ENCODE data around the gene SLC29A3.

SLC29A3 gene

DNA sequence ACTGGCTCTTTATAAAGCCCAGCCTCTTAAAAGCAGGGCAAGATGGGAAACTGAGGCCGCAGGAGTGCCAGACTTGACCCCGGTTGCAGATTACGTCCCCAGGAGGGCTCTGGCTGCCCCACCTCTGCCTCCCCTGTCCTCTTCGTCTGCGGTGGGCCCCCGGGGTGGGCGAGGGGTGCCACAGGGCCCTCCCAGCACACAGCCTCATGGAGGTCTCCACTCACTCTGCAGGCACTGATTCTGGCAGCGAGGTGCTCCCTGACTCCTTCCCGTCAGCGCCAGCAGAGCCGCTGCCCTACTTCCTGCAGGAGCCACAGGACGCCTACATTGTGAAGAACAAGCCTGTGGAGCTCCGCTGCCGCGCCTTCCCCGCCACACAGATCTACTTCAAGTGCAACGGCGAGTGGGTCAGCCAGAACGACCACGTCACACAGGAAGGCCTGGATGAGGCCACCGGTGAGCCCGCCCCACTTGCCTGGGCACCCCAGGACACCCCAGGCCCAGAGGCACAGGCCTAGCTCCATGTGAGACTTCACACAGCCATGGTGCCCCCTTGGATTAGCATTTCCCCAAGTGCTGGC, 39.4 kb upstream of the SLC29A3 start:
- TF ChIP-seq GATA3 (IDR thresholded peaks at IDR 0.05; ENCODE audit: low read depth, low read length) (no peak), GATA2 (IDR thresholded peaks at IDR 0.05; ENCODE audit: low read depth, low read length) (no peak)

DNA sequence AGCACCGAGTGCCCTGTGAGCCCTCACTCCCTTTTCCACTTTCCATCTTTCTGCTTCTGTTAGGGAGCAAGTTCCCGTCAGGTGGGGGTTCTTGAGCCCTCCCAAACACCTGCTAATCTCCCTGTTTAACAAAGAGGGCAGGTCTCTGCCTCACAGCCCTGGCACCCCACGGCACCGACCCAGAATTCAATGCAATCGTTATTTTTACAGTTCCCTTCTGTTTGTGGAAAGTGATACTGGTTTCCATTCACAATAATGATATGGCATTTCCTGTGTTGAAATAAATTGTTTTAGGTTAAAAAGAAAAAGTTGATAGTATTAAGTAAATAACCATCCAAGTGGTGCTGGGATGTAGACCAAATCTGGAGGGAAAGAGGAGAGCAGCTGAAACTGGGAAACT, 38.8 kb upstream of the SLC29A3 start:
- TF ChIP-seq GATA2 (IDR thresholded peaks at IDR 0.05; ENCODE audit: low read depth, low read length) (no peak), GATA3 (IDR thresholded peaks at IDR 0.05; ENCODE audit: low read depth, low read length) (no peak)

DNA sequence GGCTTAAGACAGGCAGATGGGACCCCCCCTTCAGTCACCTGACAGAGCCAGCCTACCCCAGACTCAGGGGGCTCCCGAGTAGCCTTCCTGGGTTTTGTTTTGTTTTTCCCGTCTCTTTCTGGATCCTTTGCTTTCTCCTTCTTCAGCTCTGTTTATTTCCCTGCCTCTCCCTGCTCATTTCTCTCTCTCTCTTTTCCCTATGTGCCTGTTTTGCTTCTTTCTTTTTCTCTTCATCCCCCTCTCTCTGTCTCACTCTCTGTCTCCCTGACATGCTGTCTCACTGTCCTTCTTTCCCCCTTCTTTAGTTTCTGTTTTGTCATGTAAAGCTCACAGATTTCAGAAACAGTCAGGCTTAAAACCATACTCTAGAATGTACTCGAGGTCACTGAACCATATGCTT, 38.2 kb upstream of the SLC29A3 start:
- TF ChIP-seq GATA2 (IDR thresholded peaks at IDR 0.05; ENCODE audit: low read depth, low read length) (no peak), GATA3 (IDR thresholded peaks at IDR 0.05; ENCODE audit: low read depth, low read length) (no peak)

DNA sequence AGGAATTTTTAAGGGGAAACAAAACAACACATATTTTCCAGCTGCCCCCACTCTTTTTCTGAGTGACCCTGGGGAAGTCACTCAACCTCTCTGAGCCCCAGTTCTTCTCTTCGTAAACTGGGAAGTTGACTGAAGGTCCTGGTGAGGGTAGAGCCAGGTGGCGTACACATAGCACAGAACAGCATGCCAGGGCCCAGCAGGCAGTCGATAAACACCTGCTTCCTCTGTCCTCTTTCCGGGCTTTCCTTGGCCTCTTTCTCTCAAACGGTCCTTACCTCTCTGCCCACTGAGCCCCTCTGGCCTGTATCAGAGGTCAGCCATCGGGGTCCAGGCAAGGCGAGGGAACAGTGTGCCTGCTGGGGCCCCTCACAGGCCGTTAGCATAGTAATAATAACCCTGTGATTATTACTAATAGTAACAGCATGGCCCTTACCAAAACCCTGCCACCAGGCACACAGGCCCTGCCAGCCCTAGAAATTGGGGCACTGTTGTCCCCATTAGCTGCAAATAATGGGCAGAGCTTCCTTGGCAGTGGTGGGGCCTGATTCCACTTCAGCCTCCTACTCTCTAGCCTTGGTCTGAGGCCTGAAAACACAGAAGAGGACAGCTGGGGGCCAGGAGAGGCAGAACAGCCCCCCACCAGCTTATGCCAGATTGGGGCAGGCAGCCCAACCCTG, 37.3 kb upstream of the SLC29A3 start:
- TF ChIP-seq GATA3 (IDR thresholded peaks at IDR 0.05; ENCODE audit: low read depth, low read length) (no peak), GATA2 (IDR thresholded peaks at IDR 0.05; ENCODE audit: low read depth, low read length) (no peak)

DNA sequence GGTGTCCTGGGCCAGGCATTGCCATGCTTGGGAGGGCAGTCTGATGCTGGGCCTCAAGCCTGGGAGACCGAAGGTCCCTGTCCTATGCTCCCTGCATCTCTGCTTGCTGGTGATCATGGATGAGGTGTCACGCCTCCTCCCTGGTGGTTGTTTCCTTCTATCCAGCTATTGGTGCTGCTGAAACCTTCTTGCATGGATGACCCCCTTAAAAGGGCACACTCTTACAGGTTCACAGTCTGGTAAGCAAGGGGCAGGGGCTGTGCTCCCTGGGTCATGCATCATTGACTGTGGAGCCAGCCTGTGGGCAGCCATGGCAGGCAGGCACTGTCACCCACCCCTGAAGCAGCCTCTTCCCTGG, 36.8 kb upstream of the SLC29A3 start:
- no peak for TF ChIP-seq GATA2 (IDR thresholded peaks at IDR 0.05; ENCODE audit: low read depth, low read length)
- TF ChIP-seq GATA3 (IDR thresholded peaks at IDR 0.05; ENCODE audit: low read depth, low read length) = no peak

DNA sequence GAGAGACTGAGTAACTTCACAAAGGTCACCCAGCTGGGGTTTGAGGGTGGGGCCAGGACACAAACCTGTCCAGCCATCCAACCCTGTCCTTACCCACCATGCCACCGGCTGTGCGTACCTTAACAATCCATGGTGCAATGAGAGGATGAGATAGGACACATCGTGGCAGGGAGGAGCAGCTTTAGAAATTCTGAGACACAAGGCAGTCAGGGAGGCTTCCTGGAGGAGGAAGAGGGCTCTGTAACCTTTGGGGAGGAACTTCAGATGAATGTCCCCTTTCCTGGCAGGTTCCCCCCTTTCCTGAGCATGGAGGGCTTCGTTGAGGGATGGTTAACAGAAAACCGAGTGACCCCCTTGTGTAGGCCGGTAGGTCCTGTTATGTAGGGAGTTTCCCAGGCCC, 35.6 kb upstream of the SLC29A3 start:
- TF ChIP-seq GATA3 (IDR thresholded peaks at IDR 0.05; ENCODE audit: low read depth, low read length) = no peak
- no peak for TF ChIP-seq GATA2 (IDR thresholded peaks at IDR 0.05; ENCODE audit: low read depth, low read length)

DNA sequence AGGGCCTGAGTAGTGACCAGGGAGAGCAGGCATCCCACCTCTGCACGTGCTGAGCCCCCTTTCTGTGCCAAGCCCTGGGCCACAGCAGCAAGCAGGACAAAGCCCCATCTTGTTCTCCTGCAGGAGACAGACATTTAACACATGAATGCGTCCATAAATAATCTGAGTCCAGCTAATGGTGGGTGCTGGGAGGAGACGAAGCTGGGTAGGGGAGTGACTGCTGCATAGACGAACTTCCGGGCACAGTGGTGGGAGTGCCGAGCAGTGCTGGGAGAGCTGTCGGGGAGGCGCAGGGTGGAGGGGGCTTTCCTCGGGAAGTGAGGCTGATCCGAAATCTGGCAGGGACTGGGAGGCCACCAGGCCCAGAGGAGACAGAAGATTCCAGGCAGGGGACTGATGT, 35.2 kb upstream of the SLC29A3 start:
- TF ChIP-seq GATA2 (IDR thresholded peaks at IDR 0.05; ENCODE audit: low read depth, low read length) = no peak
- no peak for TF ChIP-seq GATA3 (IDR thresholded peaks at IDR 0.05; ENCODE audit: low read depth, low read length)

DNA sequence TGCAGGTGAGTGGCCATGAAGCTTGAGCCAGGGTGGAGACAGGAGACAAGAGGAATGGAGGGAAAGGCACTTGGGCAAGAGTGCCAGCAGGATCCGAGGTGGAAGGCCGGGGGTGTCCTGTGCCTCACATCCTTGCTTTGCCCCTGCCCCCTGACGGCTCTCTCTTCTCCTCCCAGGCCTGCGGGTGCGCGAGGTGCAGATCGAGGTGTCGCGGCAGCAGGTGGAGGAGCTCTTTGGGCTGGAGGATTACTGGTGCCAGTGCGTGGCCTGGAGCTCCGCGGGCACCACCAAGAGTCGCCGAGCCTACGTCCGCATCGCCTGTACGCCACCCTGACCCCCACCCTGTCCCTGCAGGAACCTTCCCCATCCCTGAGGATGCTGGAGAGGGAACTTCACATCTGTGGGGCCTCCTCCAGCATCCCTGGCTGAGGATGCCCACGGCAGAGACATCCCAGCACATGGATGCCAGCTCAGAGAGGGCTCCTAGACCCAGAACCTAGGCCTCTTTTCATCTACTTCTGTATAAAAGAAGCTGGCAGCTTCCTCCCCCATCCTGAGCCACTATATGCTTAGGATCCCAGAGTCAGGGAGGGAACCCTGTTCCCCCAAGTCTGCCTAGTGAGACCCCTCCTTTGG, 34.4 kb upstream of the SLC29A3 start:
- TF ChIP-seq GATA2 (IDR thresholded peaks at IDR 0.05; ENCODE audit: low read depth, low read length) (no peak), GATA3 (IDR thresholded peaks at IDR 0.05; ENCODE audit: low read depth, low read length) (no peak)

DNA sequence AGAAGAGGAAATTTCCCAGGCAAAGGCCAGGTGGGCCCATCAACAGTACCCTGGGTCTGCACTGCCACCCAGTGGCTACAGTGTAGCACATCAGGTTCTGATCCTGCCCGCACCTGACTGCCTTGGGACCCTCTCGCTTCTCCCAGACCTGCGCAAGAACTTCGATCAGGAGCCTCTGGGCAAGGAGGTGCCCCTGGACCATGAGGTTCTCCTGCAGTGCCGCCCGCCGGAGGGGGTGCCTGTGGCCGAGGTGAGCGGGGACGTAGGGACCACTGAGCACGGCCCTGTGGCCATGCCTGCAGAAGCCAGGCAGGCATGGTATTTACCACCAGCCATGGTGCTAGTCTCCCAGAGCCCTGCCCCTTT, 33.9 kb upstream of the SLC29A3 start:
- TF ChIP-seq GATA3 (IDR thresholded peaks at IDR 0.05; ENCODE audit: low read depth, low read length) = no peak
- no peak for TF ChIP-seq GATA2 (IDR thresholded peaks at IDR 0.05; ENCODE audit: low read depth, low read length)

DNA sequence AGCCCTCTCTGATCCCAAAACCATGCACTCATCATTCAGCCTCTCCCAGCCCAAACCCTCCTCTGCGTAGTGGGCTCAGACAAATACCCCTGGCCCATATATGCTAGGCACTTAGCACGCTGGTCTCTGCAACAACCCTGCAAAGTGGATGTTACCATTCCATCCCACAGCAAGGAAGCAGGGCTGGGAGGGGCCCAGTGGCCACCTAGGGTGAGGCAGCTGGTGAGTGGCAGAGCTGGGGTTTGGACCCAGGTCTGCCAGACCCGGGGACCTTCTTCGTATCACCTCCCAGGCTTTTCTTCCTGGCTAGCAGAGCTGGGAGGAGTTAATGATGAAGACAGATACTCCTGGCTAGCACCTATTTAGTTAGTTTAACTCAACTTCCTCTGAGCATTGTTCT, 33.1 kb upstream of the SLC29A3 start:
- no peak for TF ChIP-seq GATA3 (IDR thresholded peaks at IDR 0.05; ENCODE audit: low read depth, low read length)
- no peak for TF ChIP-seq GATA2 (IDR thresholded peaks at IDR 0.05; ENCODE audit: low read depth, low read length)

DNA sequence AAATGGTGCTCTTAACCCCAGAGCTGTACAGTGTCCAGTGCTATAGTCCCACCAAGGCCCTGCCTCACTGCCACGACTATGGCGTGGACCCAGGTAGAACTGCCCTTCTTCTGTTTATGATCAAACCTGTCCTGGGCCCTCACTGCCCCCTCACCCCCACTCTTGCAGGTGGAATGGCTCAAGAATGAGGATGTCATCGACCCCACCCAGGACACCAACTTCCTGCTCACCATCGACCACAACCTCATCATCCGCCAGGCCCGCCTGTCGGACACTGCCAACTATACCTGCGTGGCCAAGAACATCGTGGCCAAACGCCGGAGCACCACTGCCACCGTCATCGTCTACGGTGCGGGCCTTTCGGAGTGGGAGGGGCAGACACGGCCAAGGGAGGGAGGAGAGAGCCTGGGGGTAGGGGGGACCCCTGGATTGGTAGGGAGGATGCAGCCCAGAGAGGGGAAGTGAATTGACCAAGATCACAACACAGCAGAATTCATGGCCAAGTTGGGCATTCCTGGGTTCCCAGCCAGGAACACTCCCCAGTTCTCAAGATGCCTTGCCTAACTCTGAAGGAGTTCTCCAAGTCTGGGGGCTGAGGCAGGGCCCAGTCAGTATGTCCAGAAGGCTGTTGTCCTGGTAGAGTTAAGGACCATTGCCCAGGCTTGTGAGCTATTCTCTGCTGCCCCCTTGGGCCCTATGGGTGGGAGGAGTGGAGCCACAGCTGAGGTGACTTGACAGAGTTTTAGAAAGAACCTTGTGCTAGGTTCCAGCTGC, 32.4 kb upstream of the SLC29A3 start:
- TF ChIP-seq GATA2 (IDR thresholded peaks at IDR 0.05; ENCODE audit: low read depth, low read length) (no peak), GATA3 (IDR thresholded peaks at IDR 0.05; ENCODE audit: low read depth, low read length) (no peak)

DNA sequence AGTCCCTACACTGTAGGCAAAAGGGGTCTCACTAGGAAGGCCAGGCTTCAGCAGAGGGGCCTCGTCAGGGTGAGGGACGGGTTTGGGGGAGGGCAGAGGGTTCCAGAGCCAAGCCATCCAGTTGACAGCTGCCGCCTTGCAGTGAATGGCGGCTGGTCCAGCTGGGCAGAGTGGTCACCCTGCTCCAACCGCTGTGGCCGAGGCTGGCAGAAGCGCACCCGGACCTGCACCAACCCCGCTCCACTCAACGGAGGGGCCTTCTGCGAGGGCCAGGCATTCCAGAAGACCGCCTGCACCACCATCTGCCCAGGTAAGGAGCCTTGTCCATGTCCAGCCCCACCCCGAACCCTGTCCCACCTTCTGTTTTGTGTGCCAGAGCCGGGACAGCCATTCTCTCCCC, 31.6 kb upstream of the SLC29A3 start:
- TF ChIP-seq GATA2 (IDR thresholded peaks at IDR 0.05; ENCODE audit: low read depth, low read length) (no peak), GATA3 (IDR thresholded peaks at IDR 0.05; ENCODE audit: low read depth, low read length) (no peak)

DNA sequence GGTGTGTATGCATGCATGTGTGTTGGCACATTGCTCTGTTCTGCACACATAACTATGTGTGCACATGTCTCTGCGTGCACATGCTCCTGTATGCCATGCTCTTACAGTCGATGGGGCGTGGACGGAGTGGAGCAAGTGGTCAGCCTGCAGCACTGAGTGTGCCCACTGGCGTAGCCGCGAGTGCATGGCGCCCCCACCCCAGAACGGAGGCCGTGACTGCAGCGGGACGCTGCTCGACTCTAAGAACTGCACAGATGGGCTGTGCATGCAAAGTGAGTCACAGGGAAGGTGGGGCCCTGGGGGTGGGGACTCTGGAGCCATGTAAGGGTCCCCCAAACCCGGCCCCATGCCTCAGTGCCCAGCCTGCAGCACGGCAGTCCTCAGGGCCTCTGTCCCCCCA, 30.6 kb upstream of the SLC29A3 start:
- no peak for TF ChIP-seq GATA2 (IDR thresholded peaks at IDR 0.05; ENCODE audit: low read depth, low read length)
- TF ChIP-seq GATA3 (IDR thresholded peaks at IDR 0.05; ENCODE audit: low read depth, low read length) = no peak

DNA sequence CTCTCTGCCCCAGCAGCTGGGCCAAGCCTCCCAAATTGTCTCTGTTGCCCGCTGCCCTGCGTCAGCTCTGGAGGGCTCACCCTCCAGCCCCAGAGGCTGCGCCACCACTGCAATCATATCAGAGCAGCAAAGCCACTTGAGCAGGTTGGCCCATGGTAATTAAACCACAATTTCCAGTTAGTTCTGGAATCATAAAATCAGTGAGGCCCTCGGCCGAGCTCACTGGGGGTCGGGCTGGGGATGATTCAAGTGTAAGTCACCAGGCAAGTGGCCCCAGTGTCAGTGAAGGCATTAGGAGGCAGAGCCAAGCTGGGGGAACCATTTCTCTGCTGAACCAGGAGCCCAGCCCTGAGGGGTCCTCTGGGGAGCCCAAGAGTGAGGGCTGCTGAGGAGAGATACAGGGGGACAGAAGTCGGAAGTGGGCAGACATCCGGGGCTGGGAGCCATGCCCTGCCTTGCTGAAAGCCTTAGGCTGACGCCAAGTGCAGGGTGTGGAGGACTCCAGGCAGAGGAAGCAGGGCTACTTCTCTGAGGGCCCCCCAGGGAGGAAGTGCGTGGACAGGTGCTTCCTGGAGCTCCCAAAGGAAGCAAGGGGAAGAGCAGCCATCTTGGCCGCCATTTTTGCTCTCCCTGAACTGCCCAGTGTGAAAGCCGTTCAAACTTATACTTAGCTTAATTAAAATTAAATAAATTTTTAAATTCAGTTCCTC, 29.5 kb upstream of the SLC29A3 start:
- TF ChIP-seq GATA2 (IDR thresholded peaks at IDR 0.05; ENCODE audit: low read depth, low read length) = no peak
- TF ChIP-seq GATA3 (IDR thresholded peaks at IDR 0.05; ENCODE audit: low read depth, low read length) = no peak
